LNCaP clone FGC (cell line): ENCODE data around the gene PCDHA1.
"Not testable (repeated sequence)": the region's sequence is repeated elsewhere in the genome, so short reads cannot be mapped to it uniquely, and the experiment has no call there.

Experiments
- DNase-seq: peaks from one replicate; pipeline ENCODE4 v3.0.0-alpha.2; 2011; ENCODE audit warnings: low read depth
- H3K4me3 ChIP-seq: 2 replicates; pipeline ENCODE4 v1.5.1; 2011; ENCODE audit warnings: mild to moderate bottlenecking, low read depth, low read length, control low read depth
- TF ChIP-seq, protein P1 (sequence below): IDR thresholded peaks from 2 replicates; pipeline ENCODE4 v1.5.1; 2012; ENCODE audit warnings: mild to moderate bottlenecking; ENCODE audit not compliant: control insufficient read depth, insufficient read depth; ENCODE audit errors: extremely low read depth

Gene PCDHA1

GRCh38 chr5:140791089-140791488, 5.1 kb downstream of the PCDHA1 start:
- no peak overlapping the region for H3K4me3 ChIP-seq
- TF ChIP-seq, protein P1, sequence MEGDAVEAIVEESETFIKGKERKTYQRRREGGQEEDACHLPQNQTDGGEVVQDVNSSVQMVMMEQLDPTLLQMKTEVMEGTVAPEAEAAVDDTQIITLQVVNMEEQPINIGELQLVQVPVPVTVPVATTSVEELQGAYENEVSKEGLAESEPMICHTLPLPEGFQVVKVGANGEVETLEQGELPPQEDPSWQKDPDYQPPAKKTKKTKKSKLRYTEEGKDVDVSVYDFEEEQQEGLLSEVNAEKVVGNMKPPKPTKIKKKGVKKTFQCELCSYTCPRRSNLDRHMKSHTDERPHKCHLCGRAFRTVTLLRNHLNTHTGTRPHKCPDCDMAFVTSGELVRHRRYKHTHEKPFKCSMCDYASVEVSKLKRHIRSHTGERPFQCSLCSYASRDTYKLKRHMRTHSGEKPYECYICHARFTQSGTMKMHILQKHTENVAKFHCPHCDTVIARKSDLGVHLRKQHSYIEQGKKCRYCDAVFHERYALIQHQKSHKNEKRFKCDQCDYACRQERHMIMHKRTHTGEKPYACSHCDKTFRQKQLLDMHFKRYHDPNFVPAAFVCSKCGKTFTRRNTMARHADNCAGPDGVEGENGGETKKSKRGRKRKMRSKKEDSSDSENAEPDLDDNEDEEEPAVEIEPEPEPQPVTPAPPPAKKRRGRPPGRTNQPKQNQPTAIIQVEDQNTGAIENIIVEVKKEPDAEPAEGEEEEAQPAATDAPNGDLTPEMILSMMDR = no peak
- DNase-seq = no peak

DNA sequence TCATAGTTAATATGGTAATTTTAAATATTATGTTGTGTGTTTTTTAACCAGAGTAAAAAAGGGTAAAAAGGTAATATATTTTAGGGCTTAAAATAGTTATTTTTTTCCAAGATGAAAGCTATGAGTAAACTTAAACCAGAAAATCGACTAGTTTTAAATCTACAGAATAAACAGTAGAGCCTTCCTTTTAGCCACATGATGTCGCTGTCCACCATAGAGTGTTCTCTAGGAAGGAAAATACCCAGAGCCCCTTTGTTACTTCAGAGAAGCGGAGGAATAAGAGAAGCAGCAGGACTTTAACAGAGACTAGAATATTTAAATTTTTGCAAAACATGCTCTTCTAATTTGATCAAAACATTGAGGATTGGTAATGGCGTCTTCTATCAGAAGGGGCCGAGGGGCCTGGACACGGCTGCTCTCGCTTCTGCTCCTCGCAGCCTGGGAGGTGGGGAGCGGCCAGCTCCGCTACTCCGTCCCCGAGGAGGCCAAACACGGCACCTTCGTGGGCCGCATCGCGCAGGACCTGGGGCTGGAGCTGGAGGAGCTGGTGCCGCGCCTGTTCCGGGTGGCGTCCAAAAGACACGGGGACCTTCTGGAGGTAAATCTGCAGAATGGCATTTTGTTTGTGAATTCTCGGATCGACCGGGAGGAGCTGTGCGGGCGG, 8.8 kb downstream of the PCDHA1 start, which contains the start of gene PCDHA2:
Gene PCDHA2 (plus strand): TSS at position 258 of the 664 bp plus-strand sequence.
- TF ChIP-seq, protein P1 = peak; percentile 17; the same call in 1 of the 2 replicates
- H3K4me3 ChIP-seq = peak within 1 kb of the TSS; percentile 24; the same call in 1 of the 2 replicates
- no peak for DNase-seq

- H3K4me3 ChIP-seq = no peak overlapping the region
Measured at GRCh38 chr5:140795259-140795641, 9.3 kb downstream of the PCDHA1 start.

DNA sequence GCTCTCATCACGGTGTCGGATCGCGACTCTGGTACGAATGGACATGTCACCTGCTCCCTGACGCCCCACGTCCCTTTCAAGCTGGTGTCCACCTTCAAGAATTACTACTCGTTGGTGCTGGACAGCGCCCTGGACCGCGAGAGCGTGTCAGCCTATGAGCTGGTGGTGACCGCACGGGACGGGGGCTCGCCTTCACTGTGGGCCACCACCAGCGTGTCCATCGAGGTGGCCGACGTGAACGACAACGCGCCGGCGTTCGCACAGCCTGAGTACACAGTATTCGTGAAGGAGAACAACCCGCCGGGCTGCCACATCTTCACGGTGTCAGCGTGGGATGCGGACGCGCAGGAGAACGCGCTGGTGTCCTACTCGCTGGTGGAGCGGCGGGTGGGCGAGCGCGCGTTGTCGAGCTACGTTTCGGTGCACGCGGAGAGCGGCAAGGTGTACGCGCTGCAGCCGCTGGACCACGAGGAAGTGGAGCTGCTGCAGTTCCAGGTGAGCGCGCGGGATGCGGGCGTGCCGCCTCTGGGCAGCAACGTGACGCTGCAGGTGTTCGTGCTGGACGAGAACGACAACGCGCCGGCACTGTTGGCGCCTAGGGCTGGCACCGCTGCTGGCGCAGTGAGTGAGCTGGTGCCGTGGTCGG, 10.3 kb downstream of the PCDHA1 start:
- not testable (repeated sequence) for H3K4me3 ChIP-seq, DNase-seq

More at GRCh38 chr5:140795259-140795641, 9.3 kb downstream of the PCDHA1 start:
- no peak for DNase-seq
- TF ChIP-seq, protein P1 = peak; percentile 42; the same call in 1 of the 2 replicates

DNA sequence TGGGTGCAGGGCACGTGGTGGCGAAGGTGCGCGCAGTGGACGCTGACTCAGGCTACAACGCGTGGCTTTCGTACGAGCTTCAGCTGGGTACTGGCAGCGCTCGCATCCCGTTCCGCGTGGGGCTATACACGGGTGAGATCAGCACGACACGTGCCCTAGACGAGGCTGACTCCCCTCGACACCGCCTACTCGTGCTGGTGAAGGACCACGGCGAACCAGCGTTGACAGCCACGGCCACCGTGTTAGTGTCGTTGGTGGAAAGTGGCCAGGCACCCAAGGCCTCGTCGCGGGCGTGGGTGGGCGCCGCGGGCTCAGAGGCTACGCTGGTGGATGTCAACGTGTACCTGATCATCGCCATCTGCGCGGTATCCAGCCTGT, 10.8 kb downstream of the PCDHA1 start:
- TF ChIP-seq, protein P1 = no peak
- H3K4me3 ChIP-seq = no peak overlapping the region
- no peak for DNase-seq

DNA sequence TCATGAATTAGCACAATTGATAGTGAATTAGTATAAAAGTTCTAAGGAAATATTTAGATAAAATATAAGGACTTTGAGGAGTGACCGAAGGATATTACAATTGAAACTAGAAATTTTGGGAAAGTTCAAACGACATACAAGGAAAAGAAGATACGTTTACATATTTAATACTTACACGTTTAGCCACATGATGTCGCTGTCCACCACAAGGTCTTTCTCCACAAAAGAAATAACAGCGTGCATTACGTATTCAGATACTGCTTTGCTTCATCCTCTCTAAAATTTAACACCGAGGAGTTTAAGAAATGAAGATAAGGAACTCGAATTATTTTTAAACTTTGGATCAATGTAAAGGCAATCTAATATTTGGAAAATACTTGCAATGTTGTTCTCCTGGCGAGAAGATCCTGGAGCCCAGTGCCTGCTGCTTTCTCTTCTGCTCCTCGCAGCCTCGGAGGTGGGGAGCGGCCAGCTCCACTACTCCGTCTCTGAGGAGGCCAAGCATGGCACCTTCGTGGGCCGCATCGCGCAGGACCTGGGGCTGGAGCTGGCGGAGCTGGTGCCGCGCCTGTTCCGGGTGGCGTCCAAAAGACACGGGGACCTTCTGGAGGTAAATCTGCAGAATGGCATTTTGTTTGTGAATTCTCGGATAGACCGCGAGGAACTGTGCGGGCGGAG, 15.0 kb downstream of the PCDHA1 start, which contains the start of gene PCDHA3:
Gene PCDHA3 (plus strand): TSS at position 242 of the 678 bp plus-strand sequence.
- DNase-seq = no peak
- TF ChIP-seq, protein P1 = peak; percentile 36
- no peak within 1 kb of the TSS for H3K4me3 ChIP-seq

DNA sequence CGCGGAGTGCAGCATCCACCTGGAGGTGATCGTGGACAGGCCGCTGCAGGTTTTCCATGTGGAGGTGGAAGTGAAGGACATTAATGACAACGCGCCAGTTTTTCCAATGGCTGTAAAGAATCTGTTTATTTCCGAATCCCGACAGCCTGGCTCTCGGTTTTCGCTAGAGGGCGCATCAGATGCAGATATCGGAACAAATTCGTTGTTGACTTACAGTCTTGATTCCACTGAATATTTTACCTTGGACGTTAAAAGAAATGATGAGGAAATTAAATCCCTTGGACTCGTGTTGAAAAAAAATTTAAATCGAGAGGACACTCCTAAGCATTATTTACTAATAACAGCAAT, 15.5 kb downstream of the PCDHA1 start:
- DNase-seq = no peak
- H3K4me3 ChIP-seq = no peak overlapping the region
- TF ChIP-seq, protein P1 = peak; percentile 27; the same call in 1 of the 2 replicates

- not testable (repeated sequence) for H3K4me3 ChIP-seq, DNase-seq
Measured at GRCh38 chr5:140802381-140802780, 16.4 kb downstream of the PCDHA1 start.
